ENCODE results near the gene VAV2. TPM values are rescaled to one million over a fixed set of nuclear protein-coding genes. Genes with fewer than 3 reads are reported as not detected.

Gene VAV2
- total RNA-seq, 2 experiments from 2014 or later = 4.7 to 6.4 TPM

- peaks cover 12% of the 10 kb centered on the region for H3K4me1 Mint-ChIP-seq
- no peaks in the 10 kb centered on the region for H3K27me3 Mint-ChIP-seq
- H3K36me3 Mint-ChIP-seq = no peaks in the 10 kb centered on the region
- no peaks in the 10 kb centered on the region for H3K9me3 Mint-ChIP-seq
- POLR2A ChIA-PET = interaction anchor here (0.9 kb wide), 1 partner anchor 11 kb away, joined by 3 read pairs; no protein-coding TSS in a partner anchor
- no peak overlapping the region for H3K4me3 Mint-ChIP-seq
- no peak overlapping the region for H3K27ac Mint-ChIP-seq
- DNase-seq (peak; percentile 30), ATAC-seq (ENCODE audit: low read depth) (no peak)
Observed at GRCh38 chr9:133713150-133713959, 278.8 kb downstream of the VAV2 start.

DNA sequence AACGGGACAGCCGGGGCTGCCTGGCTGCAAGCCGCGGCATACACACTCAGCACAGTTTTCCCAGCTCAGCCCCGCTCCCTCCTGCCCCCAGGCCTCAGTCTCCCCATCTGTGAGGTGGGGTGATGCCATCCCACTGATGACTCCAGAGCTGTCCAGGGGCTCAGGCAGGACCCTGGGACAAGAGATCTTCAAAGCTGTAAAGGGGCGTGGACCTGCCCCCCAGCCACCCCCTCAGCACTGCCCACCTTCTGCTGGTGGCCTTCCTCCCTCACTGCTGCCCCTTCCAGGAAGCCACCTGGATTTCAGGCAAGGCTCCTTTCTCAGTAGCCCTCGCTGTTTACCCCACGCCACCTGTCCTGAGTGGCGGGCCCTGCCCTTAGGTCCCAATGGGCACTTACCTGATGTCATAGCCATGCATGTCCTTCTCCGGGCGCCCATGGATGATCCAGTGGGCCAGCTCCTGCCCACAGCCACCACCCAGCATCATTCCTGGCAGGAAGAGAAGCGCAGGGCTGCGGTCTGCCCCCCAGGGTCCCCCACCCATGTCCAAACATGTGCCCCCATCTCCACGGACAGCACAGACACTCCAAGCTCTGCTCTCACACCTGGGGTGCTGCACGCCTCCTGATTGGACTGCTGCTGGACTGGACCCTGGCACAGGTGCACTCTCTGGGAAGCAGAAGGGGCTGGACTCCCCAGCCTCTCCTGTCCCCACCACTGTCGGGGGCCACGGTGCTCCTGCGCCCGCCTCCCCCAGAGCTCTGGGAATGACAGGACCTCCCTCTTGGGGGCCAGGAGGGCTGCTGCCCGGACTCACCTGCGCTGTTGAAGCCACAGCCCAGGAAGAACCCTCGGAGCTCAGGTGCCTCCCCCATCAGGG, 279.7 kb downstream of the VAV2 start:
- H3K9me3 Mint-ChIP-seq = no peaks in the 10 kb centered on the region
- H3K4me3 Mint-ChIP-seq = no peak overlapping the region
- no peaks in the 10 kb centered on the region for H3K27me3 Mint-ChIP-seq
- peak overlapping the region; percentile 48 for H3K27ac Mint-ChIP-seq
- no peaks in the 10 kb centered on the region for H3K36me3 Mint-ChIP-seq
- H3K4me1 Mint-ChIP-seq = peaks cover 12% of the 10 kb centered on the region
- DNase-seq (peak; percentile 30), ATAC-seq (ENCODE audit: low read depth) (no peak)
- POLR2A ChIA-PET = no interaction called here

Other genes with a start within 250 kb of the VAV2 start
- gene BRD3OS, start 33.2 kb upstream of the VAV2 start, total RNA-seq = 10 to 100 TPM; 14.2 to 17.0 TPM
- gene BRD3, start 75.7 kb upstream of the VAV2 start, total RNA-seq = 10 to 100 TPM; 50.7 to 54.1 TPM
- gene WDR5, start 143.8 kb upstream of the VAV2 start, total RNA-seq = 10 to 100 TPM; 35.4 to 37.6 TPM
- 10 to 100 TPM; 13.7 to 30.8 TPM for gene RNU6ATAC, start 172.2 kb upstream of the VAV2 start, total RNA-seq

Data from activated naive CD8-positive, alpha-beta T cell treated with anti-CD3 and anti-CD28 coated beads, Interleukin-2, amount 10 ng/mL, durations not matched to agents 7 days and 5 days (primary cell).